ENCODE data around the gene SCAMP2. TPM values are rescaled to one million over a fixed set of nuclear protein-coding genes. Genes with fewer than 3 reads are reported as not detected.
A peak's percentile ranks its signal among the peaks of the same experiment; 100 is the strongest.
"Not testable (repeated sequence)": the region's sequence is repeated elsewhere in the genome, so short reads cannot be mapped to it uniquely, and the experiment has no call there.

The SCAMP2 gene
- total RNA-seq, 4 donors from 2014 or later, result 55.5 to 99.4 (median 63.7) TPM

- peak; percentile 36 for ATAC-seq (ENCODE audit: low FRiP score)
- no peak for DNase-seq (ENCODE audit: low spot score)
- TF ChIP-seq, protein P1, sequence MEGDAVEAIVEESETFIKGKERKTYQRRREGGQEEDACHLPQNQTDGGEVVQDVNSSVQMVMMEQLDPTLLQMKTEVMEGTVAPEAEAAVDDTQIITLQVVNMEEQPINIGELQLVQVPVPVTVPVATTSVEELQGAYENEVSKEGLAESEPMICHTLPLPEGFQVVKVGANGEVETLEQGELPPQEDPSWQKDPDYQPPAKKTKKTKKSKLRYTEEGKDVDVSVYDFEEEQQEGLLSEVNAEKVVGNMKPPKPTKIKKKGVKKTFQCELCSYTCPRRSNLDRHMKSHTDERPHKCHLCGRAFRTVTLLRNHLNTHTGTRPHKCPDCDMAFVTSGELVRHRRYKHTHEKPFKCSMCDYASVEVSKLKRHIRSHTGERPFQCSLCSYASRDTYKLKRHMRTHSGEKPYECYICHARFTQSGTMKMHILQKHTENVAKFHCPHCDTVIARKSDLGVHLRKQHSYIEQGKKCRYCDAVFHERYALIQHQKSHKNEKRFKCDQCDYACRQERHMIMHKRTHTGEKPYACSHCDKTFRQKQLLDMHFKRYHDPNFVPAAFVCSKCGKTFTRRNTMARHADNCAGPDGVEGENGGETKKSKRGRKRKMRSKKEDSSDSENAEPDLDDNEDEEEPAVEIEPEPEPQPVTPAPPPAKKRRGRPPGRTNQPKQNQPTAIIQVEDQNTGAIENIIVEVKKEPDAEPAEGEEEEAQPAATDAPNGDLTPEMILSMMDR (IDR thresholded peaks at IDR 0.05), result no peak
These were observed 17.4 kb upstream of the SCAMP2 start for GRCh38 chr15:74890665-74890960.

DNA sequence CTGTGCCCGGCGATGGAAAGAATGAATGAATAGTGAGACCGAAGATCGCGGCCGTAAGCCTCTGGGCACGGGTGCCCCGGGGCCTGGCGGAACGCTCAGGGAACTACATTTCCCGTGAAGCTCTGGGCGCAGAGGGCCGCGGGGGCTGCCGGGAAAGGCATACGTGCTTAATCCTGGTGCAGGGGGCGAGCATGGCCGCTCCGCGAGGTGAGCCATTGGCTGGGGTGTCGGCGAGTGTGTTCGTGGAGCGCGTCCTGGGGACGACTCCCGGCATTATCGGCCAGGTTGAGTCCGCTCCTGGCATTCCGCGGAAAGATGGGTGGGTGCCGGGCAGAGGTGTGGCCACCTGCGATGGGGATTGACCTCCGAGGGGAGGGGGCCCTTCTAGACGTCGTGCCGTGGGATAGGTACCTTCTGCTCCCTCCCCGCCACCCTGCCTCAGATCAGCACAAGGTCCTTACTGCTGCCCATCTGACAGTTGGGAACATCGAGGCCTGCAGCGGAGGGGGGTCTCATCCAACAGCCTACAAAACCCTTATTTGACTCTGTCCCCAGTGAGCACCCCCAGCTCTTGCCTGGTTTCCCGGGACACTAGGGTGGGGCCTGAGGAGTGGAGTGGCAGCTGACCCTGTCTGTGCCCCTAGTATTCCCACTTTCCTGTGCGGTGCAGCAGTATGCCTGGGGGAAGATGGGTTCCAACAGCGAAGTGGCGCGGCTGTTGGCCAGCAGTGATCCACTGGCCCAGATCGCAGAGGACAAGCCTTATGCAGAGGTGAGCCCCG, 16.9 kb upstream of the SCAMP2 start, which contains the start of gene MPI:
MPI (plus strand) TSS at position 160 of the 782 bp plus-strand sequence; CDS start at position 192, 32 bp downstream.
- DNase-seq (ENCODE audit: low spot score) (peak; percentile 56), ATAC-seq (ENCODE audit: low FRiP score) (peak; percentile 96)
- TF ChIP-seq, protein P1 (IDR thresholded peaks at IDR 0.05), result no peak

DNA sequence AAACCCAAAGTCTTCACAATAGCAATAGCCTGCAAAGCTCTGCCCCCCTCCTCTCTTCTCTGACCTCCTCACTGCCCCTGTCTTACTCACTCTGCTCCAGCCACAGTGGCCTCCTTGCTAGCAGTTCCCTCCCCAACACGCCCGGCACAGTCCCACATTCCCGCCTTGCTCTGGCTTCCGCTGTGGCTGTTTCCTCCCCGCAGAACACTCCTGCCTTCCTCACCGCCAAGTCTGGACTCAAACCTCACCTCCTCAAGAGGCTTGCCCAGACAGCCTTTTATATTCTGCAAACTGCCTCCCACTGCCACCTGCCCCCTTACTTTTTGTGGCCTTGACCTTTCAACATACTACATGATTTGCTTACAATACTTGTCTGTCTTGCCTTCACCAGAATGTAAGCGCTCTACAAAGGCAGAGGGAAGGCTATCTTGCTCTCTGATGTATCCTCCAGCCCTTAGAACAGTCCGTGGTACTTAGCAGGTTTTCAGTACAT, 16.3 kb upstream of the SCAMP2 start:
- DNase-seq (ENCODE audit: low spot score) (no peak), ATAC-seq (ENCODE audit: low FRiP score) (no peak)

GRCh38 chr15:74888716-74889115, 15.6 kb upstream of the SCAMP2 start:
- no peak for DNase-seq (ENCODE audit: low spot score)
- TF ChIP-seq, protein P1 (IDR thresholded peaks at IDR 0.05), result no peak
- no peak for ATAC-seq (ENCODE audit: low FRiP score)

More for the DNA sequence above, 16.3 kb upstream of the SCAMP2 start:
- TF ChIP-seq, protein P1 (IDR thresholded peaks at IDR 0.05), result no peak

GRCh38 chr15:74887537-74888193, 14.5 kb upstream of the SCAMP2 start:
- ATAC-seq (ENCODE audit: low FRiP score); DNase-seq (ENCODE audit: low spot score): not testable (repeated sequence)

DNA sequence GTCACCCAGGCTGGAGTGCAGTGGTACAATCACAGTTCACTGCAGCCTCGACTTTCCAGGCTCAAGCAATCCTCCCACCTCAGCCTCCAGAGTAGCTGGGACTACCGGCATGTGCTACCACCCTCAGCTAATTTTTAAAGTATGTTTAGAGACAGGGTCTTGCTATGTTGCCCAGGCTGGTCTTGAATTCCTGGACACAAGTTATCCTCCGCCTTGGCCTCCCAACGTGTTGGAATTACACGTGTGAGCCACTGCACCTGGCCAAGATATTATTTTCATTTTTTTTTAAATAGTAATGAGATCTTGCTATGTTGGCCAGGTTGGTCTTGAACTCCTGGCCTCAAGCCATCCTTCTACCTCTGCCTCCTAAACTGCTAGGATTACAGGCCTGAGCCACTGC, 12.3 kb upstream of the SCAMP2 start:
- TF ChIP-seq, protein P1 (IDR thresholded peaks at IDR 0.05), result no peak
- no peak for ATAC-seq (ENCODE audit: low FRiP score)

DNA sequence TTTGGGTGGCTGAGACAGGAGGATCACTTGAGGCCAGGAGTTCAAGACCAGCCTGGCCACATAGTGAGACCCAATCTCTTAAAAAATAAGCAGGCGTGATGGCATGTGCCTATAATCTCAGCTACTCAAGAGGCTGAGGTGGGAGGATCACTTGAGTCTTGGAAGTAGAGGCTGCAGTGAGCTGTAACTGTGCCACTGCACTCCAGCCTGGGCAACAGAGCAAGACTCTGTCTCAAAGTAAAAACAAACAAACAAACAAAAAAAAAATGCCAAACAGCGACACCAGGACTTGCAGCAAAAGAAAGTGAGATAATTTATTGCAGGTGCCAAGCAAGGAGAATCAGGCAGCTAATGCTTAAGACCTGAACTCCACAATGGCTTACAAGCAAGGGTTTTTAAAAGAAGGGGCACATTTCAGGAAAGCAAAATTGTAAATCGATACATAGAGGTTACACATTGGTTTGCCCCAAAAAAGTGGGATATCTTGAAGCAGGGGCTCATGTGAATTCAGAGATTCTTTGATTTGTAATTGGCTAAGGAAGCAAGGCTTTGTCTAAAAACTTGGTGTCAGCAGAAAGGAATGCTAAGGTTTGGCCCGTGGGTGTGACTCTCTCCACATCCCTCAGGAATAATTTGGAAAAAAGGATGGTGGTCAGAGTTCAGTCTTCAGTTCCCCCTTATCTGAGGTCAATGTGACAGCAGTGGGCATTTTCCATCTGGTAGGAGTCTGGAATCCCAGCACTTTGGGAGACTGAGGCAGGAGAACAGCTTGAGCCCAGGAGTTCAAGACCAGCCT, 11.5 kb upstream of the SCAMP2 start:
- ATAC-seq (ENCODE audit: low FRiP score), result no peak
- no peak for DNase-seq (ENCODE audit: low spot score)
- TF ChIP-seq, protein P1 (IDR thresholded peaks at IDR 0.05), result no peak

More for the DNA sequence above, 12.3 kb upstream of the SCAMP2 start:
- DNase-seq (ENCODE audit: low spot score), result no peak

Data from omental fat pad (tissue), 4 donors.